ENCODE results near the gene S100A9.

- no peak for TF ChIP-seq CTCF (IDR thresholded peaks at IDR 0.05)
- no peak for TF ChIP-seq POLR2A (IDR thresholded peaks at IDR 0.05)
Measured at GRCh38 chr1:153345187-153346076, 12.2 kb upstream of the S100A9 start.
